ENCODE results near the gene KLHL12.

KLHL12 gene

DNA sequence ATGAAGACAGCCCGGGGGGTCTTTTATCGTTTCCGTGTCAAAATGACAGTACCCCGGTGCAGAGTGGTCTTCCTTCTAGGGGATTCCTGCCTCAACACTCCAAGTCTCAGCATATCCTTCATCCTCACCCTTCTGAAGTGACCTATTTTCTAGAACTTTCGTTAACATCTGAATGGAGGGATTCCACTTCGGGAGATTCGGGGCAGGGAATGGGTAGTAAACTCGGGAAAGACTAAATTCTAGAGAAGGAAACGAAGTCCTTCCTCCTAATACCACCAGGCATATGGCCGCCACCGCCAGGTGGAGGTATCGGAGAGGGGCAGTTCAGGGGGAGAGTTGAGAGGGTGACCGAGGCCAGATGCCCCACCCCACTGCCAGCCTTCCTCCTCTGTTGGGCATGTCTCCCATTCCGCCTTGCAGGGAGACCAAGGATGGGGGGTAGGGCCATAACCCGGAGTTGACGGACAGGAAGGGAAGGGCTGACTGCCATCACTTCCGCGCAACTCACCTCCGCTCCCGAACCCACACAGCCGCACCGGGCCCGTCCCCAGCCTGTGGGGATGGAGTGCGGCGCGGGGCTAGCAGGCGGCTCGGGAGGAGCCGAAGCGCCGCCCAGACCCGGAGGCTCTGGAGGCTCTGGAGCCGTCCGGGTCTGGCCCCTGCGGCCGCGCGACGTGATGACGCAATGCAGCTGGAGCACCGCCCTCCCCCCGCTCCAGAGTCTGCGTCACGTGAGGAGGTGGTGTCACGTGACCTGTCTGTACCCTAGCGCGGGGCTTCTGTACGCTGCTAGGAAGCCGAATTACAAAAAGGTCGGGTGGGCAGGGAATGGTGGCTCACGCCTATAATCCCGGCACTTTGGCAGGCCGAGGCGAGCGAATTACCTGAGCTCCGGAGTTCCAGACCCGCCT lies at the start of gene KLHL12:
Gene KLHL12 (minus strand): TSS at position 654 of the 911 bp plus-strand sequence. CDS start 2,072 bp downstream, outside the sequence.
- peak; percentile 99 for DNase-seq

DNA sequence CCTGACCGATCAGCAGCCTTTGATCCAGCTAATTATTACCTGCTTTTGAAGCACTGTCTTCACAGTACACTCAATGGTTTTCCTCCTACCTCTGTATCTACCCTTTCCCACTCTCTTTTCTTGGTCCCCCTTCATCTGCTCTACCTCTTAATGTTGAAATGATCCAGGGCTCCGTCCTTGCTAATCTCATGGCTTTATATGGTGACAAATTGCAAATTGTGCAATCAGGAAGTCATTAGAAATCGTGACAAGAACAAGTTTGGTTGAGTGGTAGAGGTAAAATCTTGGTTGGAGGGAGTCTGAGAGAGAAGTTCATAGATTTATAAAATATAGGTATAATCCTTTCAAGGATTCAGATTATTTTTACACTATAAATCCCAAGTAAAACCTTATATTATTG lies 49.6 kb upstream of the KLHL12 start:
- DNase-seq, result peak; percentile 51

DNA sequence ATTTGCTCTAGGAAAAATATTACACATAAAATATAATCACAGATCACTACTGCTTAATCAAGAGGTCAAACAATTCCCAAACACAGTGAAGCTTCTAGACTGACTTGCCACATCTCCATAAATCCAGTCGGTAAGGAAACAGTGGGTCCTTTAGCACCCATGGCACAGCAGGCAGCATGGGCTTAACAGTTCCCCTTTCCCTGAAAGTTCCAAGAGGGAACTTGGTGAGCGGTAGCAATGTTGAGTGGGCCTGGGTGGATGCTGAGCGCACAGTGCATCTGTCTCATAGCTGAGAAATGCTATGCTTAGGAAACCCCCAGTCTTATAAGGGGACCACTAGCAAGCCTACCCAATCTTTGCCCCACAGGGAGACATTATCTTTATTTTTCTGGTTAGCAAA lies 47.8 kb upstream of the KLHL12 start:
- DNase-seq, result no peak

DNA sequence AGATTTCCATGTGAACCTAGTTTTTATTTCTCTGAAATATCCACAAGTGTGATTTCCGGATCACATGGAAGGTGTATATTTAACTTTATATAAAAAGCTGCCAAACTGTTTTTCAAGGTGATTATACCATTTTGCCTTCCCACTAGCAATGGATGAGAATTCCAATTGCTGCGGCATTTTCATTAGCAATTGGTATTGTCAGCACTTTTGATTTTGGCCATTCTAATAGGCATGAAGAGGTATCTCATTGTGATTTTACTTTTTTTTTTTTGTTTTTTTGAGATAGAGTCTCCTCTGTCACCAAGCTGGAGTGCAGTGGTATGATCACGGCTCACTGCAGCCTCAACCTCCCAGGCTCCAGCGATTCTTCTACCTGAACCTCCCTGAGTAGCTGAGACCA lies 45.0 kb upstream of the KLHL12 start:
- no peak for DNase-seq

DNA sequence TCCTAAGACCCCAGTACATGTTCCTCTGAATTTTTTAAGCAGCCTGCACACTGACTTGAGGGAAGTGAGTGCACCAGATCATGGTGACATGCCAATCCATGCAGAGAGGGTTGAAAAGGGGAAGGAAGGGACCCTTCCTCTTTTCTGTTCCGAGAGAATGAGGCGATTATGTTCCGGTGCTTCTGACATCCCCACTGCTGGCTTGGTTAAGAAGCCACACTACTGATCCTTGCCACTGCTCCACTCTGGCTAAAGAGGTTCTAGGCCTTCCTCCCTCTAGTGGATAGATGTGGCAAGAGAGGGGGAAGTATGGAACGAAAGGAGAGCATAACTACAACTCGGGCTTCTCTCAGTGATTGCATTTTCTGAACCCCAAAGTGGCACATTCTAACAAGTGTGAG lies 41.9 kb upstream of the KLHL12 start:
- peak; percentile 97 for DNase-seq

DNA sequence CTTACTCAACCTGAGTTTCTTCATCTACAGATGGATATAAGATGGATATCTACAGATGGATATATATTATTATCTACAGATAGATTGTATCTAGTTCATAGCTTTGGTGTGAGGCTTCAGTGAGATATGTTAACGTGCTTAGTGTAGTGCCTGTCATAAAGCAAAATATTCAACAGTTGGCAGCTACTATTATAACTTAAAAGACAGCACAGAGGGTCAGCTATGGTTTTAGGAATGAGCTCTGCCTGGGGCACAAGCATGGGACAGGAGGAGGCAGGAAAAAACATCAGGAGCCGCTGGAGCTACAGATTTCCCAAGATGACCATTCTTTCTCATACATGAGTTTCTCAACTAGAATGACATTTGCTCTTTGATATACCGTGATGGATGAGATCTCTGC lies 41.3 kb upstream of the KLHL12 start:
- peak; percentile 15 for DNase-seq

DNA sequence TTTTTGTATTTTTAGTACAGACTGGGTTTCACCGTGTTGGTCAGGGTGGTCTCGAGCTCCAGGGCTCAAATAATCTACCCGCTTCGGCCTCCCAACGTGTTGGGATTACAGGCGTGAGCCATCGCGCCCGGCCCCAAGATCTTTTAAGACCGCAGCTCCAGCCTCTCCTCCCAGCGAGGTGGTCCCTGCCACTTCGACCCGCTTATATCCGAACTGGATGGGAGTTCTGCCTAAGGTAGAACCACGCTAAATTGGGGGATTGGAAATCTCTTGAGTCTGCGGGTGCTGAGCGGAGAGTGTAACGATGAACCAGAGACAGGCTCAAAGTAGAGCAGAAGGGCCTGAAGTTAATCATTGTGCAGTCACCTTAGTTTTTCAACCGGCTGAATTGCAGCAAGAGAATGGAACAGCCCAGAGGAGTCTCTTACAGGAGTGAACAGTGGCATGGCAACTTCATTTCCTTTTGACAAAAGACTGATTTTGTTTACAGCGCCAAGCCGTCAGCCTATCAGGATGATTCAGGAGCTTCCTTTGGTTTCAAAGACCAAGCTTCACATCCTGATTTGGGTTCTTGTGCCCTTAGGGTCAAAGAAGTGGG lies 40.7 kb upstream of the KLHL12 start:
- DNase-seq, result peak; percentile 64

DNA sequence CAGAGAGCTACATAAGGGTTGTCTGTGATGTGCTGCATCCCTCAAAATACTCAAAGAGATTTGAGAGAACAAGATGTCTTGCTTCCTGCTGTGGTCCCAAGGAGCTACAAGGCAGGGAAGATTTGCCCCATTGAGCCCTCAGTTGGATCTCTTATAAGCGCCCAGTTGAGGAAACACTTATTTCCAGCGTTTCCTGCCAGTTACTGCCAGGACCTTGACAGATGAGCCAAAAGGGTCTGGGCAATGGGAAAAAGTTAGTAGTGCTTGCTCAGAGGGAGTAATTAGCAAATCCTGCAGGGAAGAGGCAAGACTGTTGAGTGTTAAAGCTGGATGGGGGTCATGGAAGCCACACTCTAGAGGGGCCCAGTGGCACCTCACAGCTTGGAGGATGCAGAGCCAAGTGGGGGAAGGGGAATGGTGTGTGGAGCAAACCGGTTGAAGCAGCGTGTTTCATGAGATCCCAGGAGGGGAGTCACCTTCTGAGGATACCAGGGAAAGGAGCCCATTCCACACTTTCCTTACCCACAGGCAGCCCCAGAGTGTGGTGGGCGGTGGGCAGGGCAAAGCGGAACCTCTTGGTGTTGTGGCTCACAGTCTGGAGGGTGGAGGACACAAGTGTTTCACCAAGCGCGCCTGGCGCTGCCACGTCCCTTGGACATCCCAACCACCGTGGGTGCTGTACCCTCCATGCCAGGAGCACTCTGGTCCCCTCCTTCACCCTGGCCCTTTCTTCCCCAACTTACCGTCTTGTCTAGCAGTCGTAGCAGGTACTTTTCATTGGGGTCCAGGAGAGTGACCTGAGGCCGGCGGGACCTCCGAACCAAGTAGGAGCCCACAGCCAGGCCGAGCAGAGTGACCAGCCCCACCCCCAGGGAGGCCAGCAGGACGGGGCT lies 39.2 kb upstream of the KLHL12 start:
- peak; percentile 9 for DNase-seq

DNA sequence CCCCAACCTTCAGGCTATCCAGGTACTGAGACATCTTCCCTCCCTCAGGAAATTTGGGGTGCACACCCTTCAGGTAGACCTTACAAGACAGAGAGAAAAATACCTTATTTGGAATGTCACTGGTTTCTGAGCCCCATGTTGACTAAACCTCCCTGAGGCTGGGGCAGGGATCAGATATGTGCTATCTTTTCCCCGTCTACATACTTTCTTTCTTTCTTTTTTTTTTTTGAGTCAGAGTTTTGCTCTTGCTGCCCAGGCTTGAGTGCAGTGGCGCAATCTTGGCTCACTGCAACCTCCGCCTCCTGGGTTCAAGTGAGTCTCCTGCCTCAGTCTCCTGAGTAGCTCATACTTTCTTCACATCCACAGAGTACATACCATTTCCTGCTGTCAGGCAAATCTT lies 38.4 kb upstream of the KLHL12 start:
- DNase-seq, result no peak

DNA sequence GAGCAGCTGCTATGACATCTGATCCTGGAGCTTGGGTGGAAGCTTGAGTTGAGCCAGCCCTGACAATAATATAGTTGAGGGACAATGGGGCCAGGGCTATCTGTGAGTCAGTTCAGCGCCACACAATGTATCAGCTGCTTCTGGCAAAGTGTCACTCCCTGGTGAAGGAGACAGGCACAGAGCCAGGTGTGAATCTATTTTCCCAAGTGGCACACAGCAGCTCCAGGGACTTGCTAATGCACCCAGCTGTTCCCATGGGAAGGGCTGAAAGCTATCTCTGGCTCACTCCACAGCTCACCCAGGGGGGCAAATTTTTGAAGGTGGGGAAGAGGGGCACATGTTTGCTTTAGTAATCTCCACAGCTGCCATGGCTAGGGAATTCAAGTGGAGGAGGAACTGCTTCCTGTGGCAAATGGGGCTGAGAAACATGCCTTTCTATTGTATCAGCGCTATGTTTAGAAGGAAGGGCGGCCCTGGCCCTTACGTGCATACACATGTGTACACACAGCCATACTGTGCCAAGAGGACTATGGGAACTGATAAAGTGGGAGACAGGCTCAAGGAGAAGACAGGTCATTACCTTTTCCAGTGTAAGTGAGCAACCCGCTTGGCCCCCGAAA lies 37.9 kb upstream of the KLHL12 start:
- no peak for DNase-seq

DNA sequence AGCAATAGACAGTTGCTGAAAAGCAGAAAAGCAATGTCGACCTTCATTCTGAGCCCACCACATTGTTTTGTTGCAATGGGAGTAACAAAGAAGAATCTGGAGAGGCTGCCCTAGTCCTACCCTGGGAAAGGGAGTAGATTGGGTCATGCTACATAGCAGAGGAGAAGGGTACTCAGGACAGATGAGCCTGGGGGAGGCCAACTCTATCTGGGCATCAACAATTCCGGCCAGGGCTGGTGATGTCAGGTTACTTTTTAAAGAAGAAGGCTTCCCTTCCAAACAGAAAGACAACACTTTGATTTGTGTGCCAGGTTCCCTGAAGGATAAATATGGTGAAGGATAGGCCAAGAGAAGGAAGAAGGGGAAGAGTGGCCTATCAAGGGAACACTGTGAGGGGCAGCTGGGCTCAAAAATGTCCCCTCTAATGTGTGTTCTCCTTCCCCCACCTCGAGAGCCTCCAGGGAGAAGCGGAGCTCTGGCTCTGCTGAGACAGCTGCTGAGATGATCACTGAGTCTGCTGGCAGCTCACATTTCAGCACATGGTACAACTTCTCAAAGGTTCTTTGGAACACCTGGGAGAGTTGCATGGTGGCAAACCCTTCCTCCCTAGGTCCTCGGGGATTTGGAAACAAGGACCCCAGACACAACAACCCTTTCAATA lies 34.3 kb upstream of the KLHL12 start:
- DNase-seq, result no peak

DNA sequence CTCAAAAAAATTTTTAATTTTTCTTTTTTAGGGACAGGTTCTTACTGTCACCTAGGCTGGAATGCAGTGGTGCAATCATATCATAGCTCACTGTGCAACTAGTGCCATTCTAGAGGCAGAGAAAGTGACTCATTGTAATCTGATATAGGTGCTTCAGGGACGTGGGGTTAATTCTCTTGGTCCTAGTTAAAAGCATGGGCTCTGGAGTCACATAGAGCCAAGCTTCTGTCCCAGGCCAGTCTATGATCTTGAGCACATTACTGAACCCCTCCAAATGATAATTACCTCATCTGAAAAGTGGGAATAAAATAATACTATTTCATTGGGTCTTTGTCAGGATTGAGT lies 32.2 kb upstream of the KLHL12 start:
- DNase-seq, result peak; percentile 54

DNA sequence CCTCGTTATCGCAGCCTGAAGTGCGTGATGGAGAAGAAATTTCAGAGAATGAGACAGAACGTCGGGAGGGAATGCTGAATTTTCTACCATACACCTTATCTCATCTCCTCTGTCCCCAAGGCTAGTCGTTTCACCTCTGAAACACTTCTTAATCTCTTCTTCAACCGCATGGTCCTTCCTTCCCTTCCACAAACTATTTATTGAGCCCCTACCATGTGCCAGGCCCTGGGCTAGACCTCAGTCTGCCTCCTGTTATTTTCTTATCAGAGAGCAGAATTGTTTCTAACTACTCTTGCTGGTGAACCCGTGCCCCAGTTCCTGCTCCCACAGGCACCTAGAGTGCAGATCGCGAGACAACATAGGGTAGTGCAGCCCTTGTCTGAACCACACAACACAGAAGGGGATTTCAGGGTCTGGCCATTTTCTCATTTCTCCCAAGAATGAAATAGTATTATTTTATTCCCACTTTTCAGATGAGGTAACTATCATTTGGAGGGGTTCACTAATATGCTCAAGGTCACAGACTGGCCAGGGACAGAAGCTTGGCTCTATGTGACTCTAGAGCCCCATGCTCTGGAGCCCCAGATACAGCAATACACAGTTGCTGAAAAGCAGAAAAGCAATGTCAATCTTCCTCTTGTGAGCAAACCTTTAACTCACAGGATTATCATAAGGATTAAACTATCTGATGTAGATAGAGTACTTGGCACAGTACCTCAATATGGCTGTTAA lies 31.7 kb upstream of the KLHL12 start:
- peak; percentile 74 for DNase-seq

DNA sequence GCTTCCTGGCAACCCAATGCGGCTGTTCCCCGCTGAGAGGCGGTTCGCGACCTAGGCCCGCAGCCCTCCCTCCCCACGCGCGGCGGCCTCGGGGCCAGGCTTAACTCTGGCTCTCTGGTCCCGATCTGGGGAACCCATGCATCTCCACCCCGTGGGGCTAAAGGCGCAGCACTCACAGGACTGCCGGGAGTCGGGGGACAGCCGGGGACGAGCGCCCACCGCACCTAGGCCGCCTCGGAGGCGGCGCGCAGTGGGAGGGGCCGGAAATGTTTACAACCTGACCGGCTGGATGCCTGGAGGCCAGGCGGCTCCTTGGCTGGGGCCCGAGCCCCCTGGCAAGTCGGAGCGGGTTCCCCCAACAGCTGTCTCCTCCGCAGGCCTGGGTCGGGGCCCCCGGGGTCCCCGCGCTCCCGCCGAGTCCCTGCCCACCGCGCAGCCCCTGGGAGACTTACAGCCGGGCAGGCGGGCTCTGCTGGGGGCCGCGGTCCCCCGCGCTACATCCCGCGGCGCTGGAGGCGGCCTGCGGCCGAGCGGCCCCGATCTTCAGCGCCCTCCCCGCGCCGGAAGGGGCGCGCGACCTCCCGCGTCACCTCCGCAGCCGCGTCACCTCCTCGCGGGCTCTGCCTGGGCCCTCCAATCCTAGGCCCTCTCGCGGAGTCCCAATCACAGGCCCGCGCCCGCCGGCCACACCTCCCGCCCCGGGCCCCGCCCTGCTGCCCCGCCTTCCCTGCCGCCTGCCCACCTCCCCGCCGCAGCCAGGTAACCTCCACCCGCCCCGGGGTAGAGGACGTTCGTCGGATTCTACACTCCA lies 30.9 kb upstream of the KLHL12 start, which contains the start of gene ADIPOR1:
Gene ADIPOR1 (minus strand): TSS at position 580 of the 811 bp plus-strand sequence. CDS start 7,242 bp downstream, outside the sequence.
- DNase-seq, result peak; percentile 93

DNA sequence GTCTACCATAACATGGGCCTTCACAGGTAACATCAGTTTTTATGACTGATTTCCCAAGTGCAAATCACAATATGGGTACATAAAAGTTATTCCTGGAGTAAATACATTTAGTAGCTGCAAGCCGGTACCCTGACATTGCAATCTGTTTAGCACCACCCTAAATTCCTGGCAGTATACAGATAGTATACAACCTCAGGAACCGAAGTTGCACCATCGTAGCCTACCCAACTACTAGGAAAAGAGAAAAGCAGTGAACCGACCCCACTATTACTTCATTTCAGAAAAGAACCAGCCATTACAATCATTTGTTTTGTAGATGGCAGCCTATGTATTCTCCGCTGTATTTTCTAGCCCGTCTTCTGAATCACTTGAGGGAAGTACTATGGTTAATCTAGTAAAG lies 29.9 kb upstream of the KLHL12 start:
- DNase-seq, result peak; percentile 20

DNA sequence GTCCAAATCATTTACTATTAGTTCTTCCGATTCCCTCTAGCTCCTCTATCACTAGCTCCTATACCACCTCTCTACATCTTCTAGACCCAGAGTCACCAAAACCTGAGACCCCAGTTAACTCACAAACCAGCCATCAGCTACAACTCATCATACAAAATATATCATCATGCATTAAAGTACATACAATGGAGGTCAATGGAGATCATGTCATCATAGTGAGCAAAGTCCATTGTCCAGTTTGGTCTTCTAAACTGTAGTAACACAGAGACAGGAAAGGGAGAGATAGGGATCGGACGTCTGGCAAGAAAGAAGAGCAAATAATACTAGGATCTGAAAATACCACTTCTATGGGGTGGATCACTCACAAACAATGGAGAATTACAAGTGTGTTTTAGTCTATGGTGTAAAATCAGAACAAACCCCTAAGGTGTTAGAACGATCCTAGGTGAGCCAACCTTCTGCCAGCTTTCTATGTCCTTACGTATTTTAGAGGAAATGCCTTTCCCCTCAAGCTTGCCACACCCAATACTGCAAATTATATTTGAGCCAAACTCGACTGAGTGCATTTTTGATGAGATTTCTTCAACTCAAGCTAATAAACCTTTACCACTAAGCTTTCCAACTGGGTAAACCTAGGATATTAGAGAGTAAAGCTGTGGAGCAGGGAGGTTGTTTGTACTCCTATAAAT lies 27.2 kb upstream of the KLHL12 start:
- no peak for DNase-seq

DNA sequence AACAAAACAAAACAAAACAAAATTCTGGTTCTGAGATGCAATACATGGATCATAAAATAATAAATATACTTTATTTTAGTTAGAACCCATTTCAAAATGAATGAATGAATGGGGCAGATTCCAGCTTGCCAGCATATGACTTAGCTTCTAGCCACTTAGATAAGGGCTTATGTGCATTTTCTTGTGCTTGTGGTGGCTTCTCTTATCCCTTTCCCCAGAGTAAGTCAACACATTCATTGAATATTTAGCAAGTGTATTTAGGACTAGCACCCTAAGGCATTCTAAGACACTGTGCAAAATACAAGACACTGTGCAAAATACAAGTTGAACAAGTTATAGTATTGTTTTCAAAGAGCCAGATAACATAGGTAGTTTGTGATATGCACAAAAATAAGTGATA lies 26.4 kb upstream of the KLHL12 start:
- DNase-seq, result peak; percentile 53

DNA sequence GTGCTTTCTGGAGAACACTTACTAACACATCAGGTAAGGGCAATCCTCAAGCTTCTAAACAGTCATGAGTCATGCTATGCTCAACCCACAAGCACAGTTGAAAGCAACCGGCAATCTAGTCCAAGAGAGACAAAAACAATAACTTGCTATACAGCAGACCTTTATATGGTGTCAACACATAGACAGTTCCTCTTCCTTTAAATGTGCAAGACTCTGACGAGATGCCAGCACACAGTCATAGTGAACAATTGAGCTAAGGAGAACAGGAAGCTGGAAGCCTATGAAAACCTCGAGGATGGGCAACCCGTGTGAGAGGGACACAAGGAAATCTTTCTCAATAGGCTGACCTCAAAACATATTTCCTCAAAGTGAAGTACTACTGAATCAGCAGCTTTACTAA lies 25.8 kb upstream of the KLHL12 start:
- DNase-seq, result peak; percentile 66

DNA sequence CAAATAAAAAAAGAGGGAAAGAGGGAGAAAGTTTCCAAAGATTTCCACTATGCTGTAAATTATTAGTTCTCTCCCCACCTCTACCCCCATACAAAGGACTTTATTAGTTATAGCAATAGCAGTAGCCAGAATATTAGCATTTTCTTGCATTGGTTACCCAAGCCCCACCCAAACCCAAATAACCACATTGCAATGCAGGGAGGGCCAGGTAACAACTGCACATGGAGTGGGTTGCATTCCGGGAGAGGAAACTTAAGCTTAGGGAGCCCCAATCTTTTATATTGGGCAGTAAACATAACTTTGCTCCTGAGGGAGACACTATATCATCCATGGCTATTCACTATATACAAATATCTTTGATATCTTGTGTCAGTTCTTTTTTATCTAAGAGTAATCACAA lies 25.1 kb upstream of the KLHL12 start:
- DNase-seq, result no peak

DNA sequence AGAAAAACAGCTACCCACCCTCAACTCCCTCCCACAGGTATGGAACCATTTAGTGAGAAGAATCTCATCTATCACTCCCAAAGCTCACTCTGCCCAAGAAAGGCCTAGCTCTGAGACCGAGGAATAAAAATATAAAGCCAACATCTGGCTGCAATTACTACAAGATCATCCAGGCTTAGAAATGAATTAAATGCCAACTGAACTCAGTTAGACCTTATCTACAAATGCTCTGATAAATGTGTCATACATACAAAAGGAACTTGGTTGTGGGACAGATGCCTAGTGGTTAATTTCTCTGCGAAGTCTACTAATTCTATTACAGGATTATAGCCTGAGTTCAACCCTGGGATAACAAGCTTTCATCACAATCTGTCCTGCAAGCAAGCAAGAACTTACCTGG lies 24.4 kb upstream of the KLHL12 start:
- no peak for DNase-seq

Measured in hematopoietic multipotent progenitor cell treated with erythropoietin and hydrocortisone succinate and interleukin-3 and kit ligand, for 6 days (in vitro differentiated cells).